T-helper 1 cell treated with Interleukin-12 subunit alpha and Interleukin-12 subunit beta and Interleukin-4 antibody, amounts not matched to agents 30 μg/mL and 1 μg/mL, for 36 hours (primary cell): ENCODE results near the gene PKD2L1.

Experiments
- H3K27ac Mint-ChIP-seq: one replicate; pipeline ENCODE4 v1.8.0; 2021; ENCODE audit warnings: mild to moderate bottlenecking, mixed read lengths
- H3K27me3 Mint-ChIP-seq: one replicate; pipeline ENCODE4 v1.8.0; 2021; ENCODE audit warnings: low read depth, mixed read lengths
- H3K36me3 Mint-ChIP-seq: one replicate; pipeline ENCODE4 v1.8.0; 2021; ENCODE audit warnings: low read depth, mixed read lengths
- H3K4me1 Mint-ChIP-seq: one replicate; pipeline ENCODE4 v1.8.0; 2021; ENCODE audit warnings: low read depth, mixed read lengths
- H3K4me3 Mint-ChIP-seq: one replicate; pipeline ENCODE4 v1.8.0; 2021; ENCODE audit warnings: mild to moderate bottlenecking, moderate library complexity, mixed read lengths
- H3K9me3 Mint-ChIP-seq: one replicate; pipeline ENCODE4 v1.8.0; 2021; ENCODE audit warnings: mixed read lengths

Gene PKD2L1

GRCh38 chr10:100362570-100363496, 32.8 kb upstream of the PKD2L1 start:
- H3K4me3 Mint-ChIP-seq: no peak overlapping the region
- H3K36me3 Mint-ChIP-seq: peaks cover 53% of the 10 kb centered on the region
- H3K27ac Mint-ChIP-seq: peak overlapping the region; percentile 21
- peaks cover 41% of the 10 kb centered on the region for H3K4me1 Mint-ChIP-seq
- no peaks in the 10 kb centered on the region for H3K9me3 Mint-ChIP-seq
- H3K27me3 Mint-ChIP-seq: no peaks in the 10 kb centered on the region

- H3K27ac Mint-ChIP-seq: no peak overlapping the region
- no peak overlapping the region for H3K4me3 Mint-ChIP-seq
- no peaks in the 10 kb centered on the region for H3K27me3 Mint-ChIP-seq
- H3K4me1 Mint-ChIP-seq: peaks cover 48% of the 10 kb centered on the region
- no peaks in the 10 kb centered on the region for H3K9me3 Mint-ChIP-seq
- peaks cover 70% of the 10 kb centered on the region for H3K36me3 Mint-ChIP-seq
These were observed 30.2 kb upstream of the PKD2L1 start for GRCh38 chr10:100360234-100360633.

- Mint-ChIP-seq H3K9me3 (no peaks in the 10 kb centered on the region), H3K36me3 (peaks cover 73% of the 10 kb centered on the region), H3K27me3 (no peaks in the 10 kb centered on the region), H3K4me1 (peaks cover 51% of the 10 kb centered on the region), H3K4me3 (peak overlapping the region; percentile 33), H3K27ac (peak overlapping the region; percentile 42)
These were observed 29.6 kb upstream of the PKD2L1 start for GRCh38 chr10:100359529-100360150.

- H3K4me3 Mint-ChIP-seq: peak overlapping the region; percentile 33
- no peaks in the 10 kb centered on the region for H3K9me3 Mint-ChIP-seq
- H3K4me1 Mint-ChIP-seq: peaks cover 51% of the 10 kb centered on the region
- H3K36me3 Mint-ChIP-seq: peaks cover 78% of the 10 kb centered on the region
- no peaks in the 10 kb centered on the region for H3K27me3 Mint-ChIP-seq
- peak overlapping the region; percentile 42 for H3K27ac Mint-ChIP-seq
These were observed 29.0 kb upstream of the PKD2L1 start for GRCh38 chr10:100359030-100359432.

GRCh38 chr10:100357059-100357858, 27.2 kb upstream of the PKD2L1 start:
- Mint-ChIP-seq H3K27me3 (no peaks in the 10 kb centered on the region), H3K27ac (peak overlapping the region; percentile 41), H3K36me3 (peaks cover 79% of the 10 kb centered on the region), H3K9me3 (no peaks in the 10 kb centered on the region), H3K4me1 (peaks cover 55% of the 10 kb centered on the region), H3K4me3 (no peak overlapping the region)

- Mint-ChIP-seq H3K27ac (no peak overlapping the region), H3K9me3 (no peaks in the 10 kb centered on the region), H3K27me3 (no peaks in the 10 kb centered on the region), H3K36me3 (peaks cover 78% of the 10 kb centered on the region), H3K4me3 (no peak overlapping the region), H3K4me1 (peaks cover 54% of the 10 kb centered on the region)
These were observed 26.3 kb upstream of the PKD2L1 start for GRCh38 chr10:100356067-100357017.

GRCh38 chr10:100355086-100355485, 25.1 kb upstream of the PKD2L1 start:
- Mint-ChIP-seq H3K36me3 (peaks cover 77% of the 10 kb centered on the region), H3K9me3 (no peaks in the 10 kb centered on the region), H3K27me3 (no peaks in the 10 kb centered on the region), H3K4me1 (peaks cover 64% of the 10 kb centered on the region), H3K27ac (peak overlapping the region; percentile 41), H3K4me3 (no peak overlapping the region)

GRCh38 chr10:100353770-100354485, 23.9 kb upstream of the PKD2L1 start:
- Mint-ChIP-seq H3K27ac (peak overlapping the region; percentile 23), H3K27me3 (no peaks in the 10 kb centered on the region), H3K9me3 (no peaks in the 10 kb centered on the region), H3K36me3 (peaks cover 75% of the 10 kb centered on the region), H3K4me1 (peaks cover 67% of the 10 kb centered on the region), H3K4me3 (no peak overlapping the region)

- Mint-ChIP-seq H3K27ac (peak overlapping the region; percentile 51), H3K4me3 (peak overlapping the region; percentile 100), H3K4me1 (peaks cover 67% of the 10 kb centered on the region), H3K27me3 (no peaks in the 10 kb centered on the region), H3K9me3 (no peaks in the 10 kb centered on the region), H3K36me3 (peaks cover 74% of the 10 kb centered on the region)
These were observed 21.0 kb upstream of the PKD2L1 start for GRCh38 chr10:100350914-100351485.

GRCh38 chr10:100349672-100350071, 19.6 kb upstream of the PKD2L1 start:
- H3K4me3 Mint-ChIP-seq: peak overlapping the region; percentile 100
- peak overlapping the region; percentile 47 for H3K27ac Mint-ChIP-seq
- peaks cover 61% of the 10 kb centered on the region for H3K36me3 Mint-ChIP-seq
- H3K4me1 Mint-ChIP-seq: peaks cover 62% of the 10 kb centered on the region
- no peaks in the 10 kb centered on the region for H3K27me3 Mint-ChIP-seq
- H3K9me3 Mint-ChIP-seq: no peaks in the 10 kb centered on the region

GRCh38 chr10:100349087-100349486, 19.1 kb upstream of the PKD2L1 start:
- peaks cover 57% of the 10 kb centered on the region for H3K36me3 Mint-ChIP-seq
- H3K4me1 Mint-ChIP-seq: peaks cover 63% of the 10 kb centered on the region
- H3K4me3 Mint-ChIP-seq: peak overlapping the region; percentile 100
- H3K27ac Mint-ChIP-seq: peak overlapping the region; percentile 47
- H3K9me3 Mint-ChIP-seq: no peaks in the 10 kb centered on the region
- H3K27me3 Mint-ChIP-seq: no peaks in the 10 kb centered on the region

- peak overlapping the region; percentile 88 for H3K27ac Mint-ChIP-seq
- no peaks in the 10 kb centered on the region for H3K27me3 Mint-ChIP-seq
- peaks cover 63% of the 10 kb centered on the region for H3K4me1 Mint-ChIP-seq
- H3K4me3 Mint-ChIP-seq: peak overlapping the region; percentile 100
- H3K36me3 Mint-ChIP-seq: peaks cover 50% of the 10 kb centered on the region
- H3K9me3 Mint-ChIP-seq: no peaks in the 10 kb centered on the region
These were observed 18.4 kb upstream of the PKD2L1 start for GRCh38 chr10:100348389-100348927.
